ENCODE measurements around the gene KLK15.

GRCh38 chr19:50877338-50877737, 44.0 kb upstream of the KLK15 start:
- TF ChIP-seq CTCF (IDR thresholded peaks at IDR 0.05; ENCODE audit: poor library complexity, severe bottlenecking) (no peak), EZH2 (IDR thresholded peaks at IDR 0.05; ENCODE audit: borderline replicate concordance, insufficient read depth, low read length, poor library complexity, severe bottlenecking) (no peak)

All from neural cell (in vitro differentiated cells).